HepG2 (cell line): ENCODE results near the gene TOMM40L. TPM values are rescaled to one million over a fixed set of nuclear protein-coding genes. Genes with fewer than 3 reads are reported as not detected.

Experiments
- ATAC-seq: fragments of 200-7000 bp; cut with Tn5 transposase; 3 replicates; pipeline ENCODE4 v1.9.1; 2020; ENCODE audit warnings: mild to moderate bottlenecking, moderate library complexity
- Bru-seq: library from RNA; stranded (reverse); fragments of 400-500 nt; gene quantifications from one replicate; lab custom pipeline; 2021; lab: Mats Ljungman, UMichigan
- BruChase-seq, 2 experiments: library from RNA; stranded (reverse); fragments of 400-500 nt; gene quantifications; one replicate each; lab custom pipeline; 2021; lab: Mats Ljungman, UMichigan
- BruUV-seq: library from RNA; stranded (reverse); fragments of 400-500 nt; replicated peaks from 2 replicates; lab custom pipeline; 2021; lab: Mats Ljungman, UMichigan
- CTCF ChIA-PET: fragments of 300-600 bp; formaldehyde crosslinking; extraction: SDS; loops from one replicate; lab custom pipeline; 2021; ENCODE audit warnings: low total read pairs, inconsistent platforms, low intra/inter-chr PET ratio; lab: Yijun Ruan, JAX
- POLR2A ChIA-PET: fragments of 350-600 bp; sonication (Branson Sonifier 250); formaldehyde crosslinking; loops from one replicate; lab custom pipeline; 2020; ENCODE audit warnings: antibody characterized with exemption, inconsistent platforms; lab: Yijun Ruan, JAX
- DNase-seq: peaks from one replicate; pipeline ENCODE4 v3.0.0-alpha.2; 2015; ENCODE audit warnings: low spot score
- FAIRE-seq: peaks from 3 replicates; lab custom pipeline; 2011; peaks lifted over from hg19 to GRCh38; lab: Jason Lieb, UNC
- H2AFZ ChIP-seq: one replicate; pipeline ENCODE4 v1.6.1; 2011; ENCODE audit warnings: low read length, inconsistent platforms
- H3K27ac ChIP-seq: fragments of 300-600 bp; 3 replicates; pipeline ENCODE4 v1.8.0; 2011; ENCODE audit warnings: mixed run types, mild to moderate bottlenecking, mixed read lengths, low read length, inconsistent platforms; ENCODE audit not compliant: insufficient read depth; ENCODE audit errors: extremely low read length
- H3K27me3 ChIP-seq, 2 experiments: fragments of 200-600 bp in 1 of 2; 2 replicates in 1 of 2; 3 replicates in 1 of 2; pipeline versions ENCODE4 v1.6.0 to v1.8.0; 2011; ENCODE audit warnings: low read length in 2 of 2, mild to moderate bottlenecking in 2 of 2, moderate library complexity in 2 of 2, inconsistent platforms in 1 of 2; ENCODE audit not compliant: insufficient read depth in 2 of 2, control insufficient read depth in 1 of 2
- H3K36me3 ChIP-seq, 2 experiments: fragments of 200-600 bp in 1 of 2; replicated peaks in 1 of 2; 2 replicates in 1 of 2; 3 replicates in 1 of 2; pipeline versions ENCODE4 v1.5.1 to v1.8.0; 2011; ENCODE audit warnings: low read length in 2 of 2, inconsistent platforms in 1 of 2; ENCODE audit not compliant: insufficient read depth in 2 of 2, control insufficient read depth in 1 of 2
- H3K4me1 ChIP-seq: 2 replicates; pipeline ENCODE4 v1.5.1; 2012; ENCODE audit warnings: low read length, inconsistent platforms; ENCODE audit not compliant: insufficient read depth
- H3K4me2 ChIP-seq: 2 replicates; pipeline ENCODE4 v1.6.0; 2011; ENCODE audit warnings: low read depth, low read length, inconsistent platforms
- H3K4me3 ChIP-seq, 3 experiments: fragments of 200-600 bp in 1 of 3; sonication (generic), shearing (Covaris generic) in 1 of 3; replicated peaks in 1 of 3; 2 replicates each; pipeline ENCODE4 v1.5.1; 2011 to 2016; ENCODE audit warnings: low read length in 3 of 3, inconsistent platforms in 2 of 3, low read depth in 2 of 3, mild to moderate bottlenecking in 2 of 3, control low read depth in 1 of 3, mixed read lengths in 1 of 3; ENCODE audit not compliant: insufficient read depth in 1 of 3
- H3K79me2 ChIP-seq: one replicate; pipeline ENCODE4 v1.6.1; 2011; ENCODE audit warnings: low read length, inconsistent platforms; ENCODE audit not compliant: insufficient read depth
- H3K9ac ChIP-seq: 2 replicates; pipeline ENCODE4 v1.6.0; 2011; ENCODE audit warnings: mild to moderate bottlenecking, low read depth, low read length, inconsistent platforms; ENCODE audit not compliant: insufficient read depth
- H3K9me3 ChIP-seq: 2 replicates; pipeline ENCODE4 v1.5.1; 2012; ENCODE audit warnings: mild to moderate bottlenecking, low read length
- H4K20me1 ChIP-seq: 2 replicates; pipeline ENCODE4 v1.6.0; 2011; ENCODE audit warnings: inconsistent platforms, mild to moderate bottlenecking, low read length, moderate library complexity; ENCODE audit not compliant: insufficient read depth
- ATF2 ChIP-seq: sonication (generic); formaldehyde crosslinking; IDR thresholded peaks from 2 replicates; pipeline ENCODE4 v1.4.0; 2020; ENCODE audit warnings: missing genetic modification reagents
- EHMT2 ChIP-seq: fragments of 200-600 bp; sonication (generic); IDR thresholded peaks from 2 replicates; pipeline ENCODE4 v1.7.0; 2017; ENCODE audit warnings: antibody characterized with exemption, low read depth, low read length, borderline replicate concordance
- FOXK1 ChIP-seq: sonication (generic); formaldehyde crosslinking; IDR thresholded peaks from 2 replicates; pipeline ENCODE4 v1.4.0; 2020; ENCODE audit warnings: low read depth, missing genetic modification reagents, borderline replicate concordance
- GATAD2A ChIP-seq: IDR thresholded peaks from 2 replicates; pipeline ENCODE4 v1.6.1; 2016
- HCFC1 ChIP-seq: fragments of 150-350 bp; IDR thresholded peaks from 2 replicates; pipeline ENCODE4 v1.6.1; 2014; ENCODE audit warnings: low read depth, low read length
- IKZF5 ChIP-seq: IDR thresholded peaks from 2 replicates; pipeline ENCODE4 v1.6.1; 2018; ENCODE audit warnings: missing genetic modification reagents, mild to moderate bottlenecking, missing compliant biosample characterization
- IRF2 ChIP-seq: IDR thresholded peaks from 2 replicates; pipeline ENCODE4 v1.6.1; 2018; ENCODE audit warnings: missing genetic modification reagents, missing compliant biosample characterization
- MXI1 ChIP-seq: IDR thresholded peaks from 3 replicates; pipeline ENCODE4 v1.6.1; 2012; ENCODE audit warnings: low read depth, low read length, inconsistent platforms, borderline replicate concordance
- POLR2A ChIP-seq, 2 experiments: IDR thresholded peaks; 2 replicates each; pipeline ENCODE4 v1.6.1; 2011; ENCODE audit warnings: low read depth in 2 of 2, low read length in 2 of 2, mild to moderate bottlenecking in 1 of 2, moderate library complexity in 1 of 2; ENCODE audit not compliant: insufficient read depth in 1 of 2
- RARA ChIP-seq: IDR thresholded peaks from 2 replicates; pipeline ENCODE4 v1.6.1; 2016; ENCODE audit warnings: missing genetic modification reagents, missing compliant biosample characterization
- YEATS4 ChIP-seq: sonication (generic); formaldehyde crosslinking; IDR thresholded peaks from 2 replicates; pipeline ENCODE4 v1.4.0; 2020; ENCODE audit warnings: missing genetic modification reagents, borderline replicate concordance
- ZFY ChIP-seq: sonication (generic); formaldehyde crosslinking; IDR thresholded peaks from 2 replicates; pipeline ENCODE4 v1.4.0; 2020; ENCODE audit warnings: missing genetic modification reagents
- ZNF143 ChIP-seq: sonication (generic); formaldehyde crosslinking; IDR thresholded peaks from 2 replicates; pipeline ENCODE4 v1.4.0; 2020; ENCODE audit warnings: missing genetic modification reagents
- ZNF501 ChIP-seq: sonication (generic); formaldehyde crosslinking; IDR thresholded peaks from 2 replicates; pipeline ENCODE4 v1.5.1; 2020; ENCODE audit warnings: mild to moderate bottlenecking, moderate library complexity, missing genetic modification reagents
- ZNF772 ChIP-seq: sonication (generic); formaldehyde crosslinking; IDR thresholded peaks from 2 replicates; pipeline ENCODE4 v1.5.0; 2020; ENCODE audit warnings: mild to moderate bottlenecking, missing genetic modification reagents
- WGBS: methylation state at CpG from one replicate; pipeline ENCODE4 v1.1.6; 2017; ENCODE audit warnings: low lambda C conversion rate; 5-methylcytosine and 5-hydroxymethylcytosine counted together
- in situ Hi-C: cut with HindIII; loops from 2 replicates; pipeline ENCODE4 v1.10.0; 2017; ENCODE audit warnings: low pct_unique_long_range_greater_than_20kb; ENCODE audit not compliant: extremely low pct_ligation_motif_present
- intact Hi-C: fragments of 100-400 bp; cut with micrococcal nuclease; formaldehyde crosslinking; loops from one replicate; pipeline ENCODE4 v1.10.0; 2022; ENCODE audit not compliant: unreplicated experiment
- long read RNA-seq, 2 experiments: library from RNA in 1 of 2; library from polyadenylated mRNA in 1 of 2; stranded (forward) in 1 of 2; unstranded in 1 of 2; transcript quantifications; one replicate each; pipeline ENCODE4 v2.0.0, GENCODE V29; 2019 to 2022
- polyA minus RNA-seq, 3 experiments: library from RNA; depleted of rRNA, polyadenylated mRNA; stranded (reverse); fragments of >200 nt; gene quantifications; 2 replicates each; pipeline ENCODE4 v1.2.3, GENCODE V29; 2011; ENCODE audit warnings: low replicate concordance in 1 of 3
- polyA plus RNA-seq, 8 experiments: library from polyadenylated mRNA; depleted of rRNA in 3 of 8; stranded (reverse) in 7 of 8; unstranded in 1 of 8; fragments of >200 nt; fragmentation: Illumina TruSeq in 4 of 8; extraction: Trizol in 4 of 8; gene quantifications; 2 replicates each; pipeline versions ENCODE4 v1.2.1 to v1.2.3, GENCODE V29; 2011 to 2016; ENCODE audit warnings: low read depth in 4 of 8, missing spikeins in 1 of 8, mixed read lengths in 1 of 8; ENCODE audit not compliant: insufficient read depth in 1 of 8
- total RNA-seq, 5 experiments: library from RNA; depleted of rRNA; stranded (reverse); fragments of >200 nt; fragmentation: Illumina TruSeq; extraction: Trizol; gene quantifications; 2 replicates each; pipeline ENCODE4 v1.2.3, GENCODE V29; 2016; ENCODE audit warnings: low read depth in 1 of 5

The TOMM40L gene
- total RNA-seq (2016; rRNA removed; fragmentation: Illumina TruSeq; extraction: Trizol) (26.2 and 29.1 TPM in 2 replicates), polyA plus RNA-seq (2011; rRNA removed) (14.1 and 16.9 TPM in 2 replicates), polyA minus RNA-seq (2011; rRNA and poly(A)+ RNA removed; ENCODE audit: low replicate concordance) (52.6 and 61.0 TPM in 2 replicates), Bru-seq, nascent RNA (percentile 76 among the genes with signal in this experiment), BruChase-seq, experiment 1, labeled RNA remaining after a 6-hour chase (percentile 79 among the genes with signal in this experiment), BruChase-seq, experiment 2, labeled RNA remaining after a 2-hour chase (percentile 72 among the genes with signal in this experiment)
- total RNA-seq (2016; cell fraction: cytosol; rRNA removed; fragmentation: Illumina TruSeq; extraction: Trizol; ENCODE audit: low read depth), result 8.5 and 8.6 TPM in 2 replicates
- 26.8 and 29.0 TPM in 2 replicates for total RNA-seq (2016; cell fraction: insoluble cytoplasmic fraction; rRNA removed; fragmentation: Illumina TruSeq; extraction: Trizol)
- total RNA-seq (2016; cell fraction: membrane; rRNA removed; fragmentation: Illumina TruSeq; extraction: Trizol), result 28.7 and 28.9 TPM in 2 replicates
- total RNA-seq (2016; cell fraction: nucleus; rRNA removed; fragmentation: Illumina TruSeq; extraction: Trizol), result 18.4 and 20.4 TPM in 2 replicates
- 15.2 and 16.3 TPM in 2 replicates for polyA plus RNA-seq (2011; cell fraction: cytosol; rRNA removed)
- 29.3 and 32.6 TPM in 2 replicates for polyA plus RNA-seq (2011; cell fraction: nucleus; rRNA removed)
- polyA plus RNA-seq (2012), result 8.7 and 12.4 TPM in 2 replicates
- 8.3 and 8.8 TPM in 2 replicates for polyA plus RNA-seq (2016; cell fraction: cytosol; fragmentation: Illumina TruSeq; extraction: Trizol; ENCODE audit: low read depth)
- 26.8 and 28.0 TPM in 2 replicates for polyA plus RNA-seq (2016; cell fraction: insoluble cytoplasmic fraction; fragmentation: Illumina TruSeq; extraction: Trizol; ENCODE audit: low read depth)
- 20.9 and 21.0 TPM in 2 replicates for polyA plus RNA-seq (2016; cell fraction: membrane; fragmentation: Illumina TruSeq; extraction: Trizol; ENCODE audit: low read depth)
- polyA plus RNA-seq (2016; cell fraction: nucleus; fragmentation: Illumina TruSeq; extraction: Trizol; ENCODE audit: insufficient read depth, low read depth), result 34.0 and 43.4 TPM in 2 replicates
- polyA minus RNA-seq (2011; cell fraction: cytosol; rRNA and poly(A)+ RNA removed), result 9.3 and 13.5 TPM in 2 replicates
- polyA minus RNA-seq (2011; cell fraction: nucleus; rRNA and poly(A)+ RNA removed), result 20.0 and 25.9 TPM in 2 replicates
- long read RNA-seq, experiment 1, partial matches to known transcripts, result 2 of 12 reads
- long read RNA-seq, experiment 1, other reads (novel, unspliced or antisense), result 4 of 12 reads
- long read RNA-seq, experiment 2, transcript TOMM40L-201 (9 exons, 2,636 nt), result minor isoform, 8 of 55 reads
- long read RNA-seq, experiment 2, transcript TOMM40L-202 (10 exons, 2,708 nt), result major isoform, 24 of 55 reads
- long read RNA-seq, experiment 2, partial matches to known transcripts, result 6 of 55 reads
- long read RNA-seq, experiment 2, other reads (novel, unspliced or antisense), result 17 of 55 reads

GRCh38 chr1:161225534-161226319, at the start of gene TOMM40L:
TSS of gene TOMM40L (plus strand) at chr1:161226060. CDS start at chr1:161226490, 430 bp downstream.
- BruUV-seq, result no TSS peak
- H4K20me1 ChIP-seq, result peaks cover 11% of the 10 kb centered on the region
- H3K4me2 ChIP-seq, result peak within 1 kb of the TSS; percentile 92
- peak; percentile 98 for DNase-seq
- H2AFZ ChIP-seq, result no peak within 1 kb of the TSS
- peaks cover 13 to 45% of the 10 kb centered on the region in 2 experiments for H3K36me3 ChIP-seq
- H3K27me3 ChIP-seq, result no peaks in the 10 kb centered on the region; a peak in 1 of 5 replicates
- H3K27ac ChIP-seq, result peak within 1 kb of the TSS; percentile 99
- H3K9ac ChIP-seq, result peak within 1 kb of the TSS; percentile 96
- H3K9me3 ChIP-seq, result no peaks in the 10 kb centered on the region
- peak; percentile 71 for ATAC-seq
- intact Hi-C loops (loop anchor here (1.0 to 5.0 kb wide), 4 partner anchors 23 to 87 kb away; partner anchors contain the start of genes NDUFS2 and SDHC), in situ Hi-C loops (loop anchor here (5.0 to 10.0 kb wide), 2 partner anchors 67 to 159 kb away; no protein-coding TSS in a partner anchor)
- under 1% methylated on average over 15 of the region's 16 CpGs for WGBS
- H3K4me3 ChIP-seq, result peak within 1 kb of the TSS; percentile 81 to 82 (median 81)
- peak; percentile 99 for FAIRE-seq
- ChIA-PET CTCF (interaction anchor here (0.7 to 3.7 kb wide), 4 partner anchors 14 to 65 kb away, joined by 3 to 36 read pairs (median 12); no protein-coding TSS in a partner anchor), POLR2A (interaction anchor here (0.7 to 12.5 kb wide), 24 partner anchors 9 to 205 kb away, joined by 3 to 357 read pairs (median 6); partner anchors contain the start of genes ADAMTS4, CFAP126, DEDD and F11R)
- peaks cover 32% of the 10 kb centered on the region for H3K79me2 ChIP-seq
- H3K4me1 ChIP-seq, result peaks cover 59% of the 10 kb centered on the region
- TF ChIP-seq ATF2 (CRISPR knock-in tag) (0 out of 2 replicates have a peak, but pooled peaks have one; percentile 24), HCFC1 (peak; percentile 78), ZNF501 (CRISPR knock-in tag) (peak; percentile 65; the same call in 1 of the 2 replicates), FOXK1 (CRISPR knock-in tag) (no peak; the same call in 1 of the 2 replicates), YEATS4 (CRISPR knock-in tag) (0 out of 2 replicates have a peak, but pooled peaks have one; percentile 53), ZNF143 (CRISPR knock-in tag) (no peak), POLR2A (IDR thresholded peaks at IDR 0.05; ENCODE audit: insufficient read depth in 1 of 2, low read depth in 2 of 2, low read length in 2 of 2) (peak; percentile 47 to 76), IKZF5 (CRISPR knock-in tag) (peak; percentile 53; the same call in 1 of the 2 replicates), IRF2 (peak; percentile 75), ZNF772 (CRISPR knock-in tag) (peak; percentile 55; the same call in 1 of the 2 replicates), GATAD2A (CRISPR knock-in tag) (peak; percentile 58), MXI1 (peak; percentile 93; the same call in 2 of the 3 replicates), EHMT2 (peak; percentile 29; the same call in 1 of the 2 replicates), RARA (CRISPR knock-in tag) (peak; percentile 36; the same call in 1 of the 2 replicates), ZFY (CRISPR knock-in tag) (peak; percentile 59)
